Measurements from ENCODE around the gene PKNOX1. TPM values are rescaled to one million over a fixed set of nuclear protein-coding genes. Genes with fewer than 3 reads are reported as not detected.
"Not testable (repeated sequence)": the region's sequence is repeated elsewhere in the genome, so short reads cannot be mapped to it uniquely, and the experiment has no call there.

PKNOX1 gene
- total RNA-seq, 1 donor from 2014 or later, result 9.8 TPM

GRCh38 chr21:42959728-42960127, 14.6 kb upstream of the PKNOX1 start:
- Histone ChIP-seq H3K4me3 (no peak overlapping the region), H3K27ac (no peak overlapping the region), H3K27me3 (no peaks in the 10 kb centered on the region), H3K4me1 (no peaks in the 10 kb centered on the region), H3K36me3 (no peaks in the 10 kb centered on the region), H3K9me3 (no peaks in the 10 kb centered on the region)
- no peak for DNase-seq (ENCODE audit: extremely low spot score in 2 of 2)
- TF ChIP-seq, protein P1, sequence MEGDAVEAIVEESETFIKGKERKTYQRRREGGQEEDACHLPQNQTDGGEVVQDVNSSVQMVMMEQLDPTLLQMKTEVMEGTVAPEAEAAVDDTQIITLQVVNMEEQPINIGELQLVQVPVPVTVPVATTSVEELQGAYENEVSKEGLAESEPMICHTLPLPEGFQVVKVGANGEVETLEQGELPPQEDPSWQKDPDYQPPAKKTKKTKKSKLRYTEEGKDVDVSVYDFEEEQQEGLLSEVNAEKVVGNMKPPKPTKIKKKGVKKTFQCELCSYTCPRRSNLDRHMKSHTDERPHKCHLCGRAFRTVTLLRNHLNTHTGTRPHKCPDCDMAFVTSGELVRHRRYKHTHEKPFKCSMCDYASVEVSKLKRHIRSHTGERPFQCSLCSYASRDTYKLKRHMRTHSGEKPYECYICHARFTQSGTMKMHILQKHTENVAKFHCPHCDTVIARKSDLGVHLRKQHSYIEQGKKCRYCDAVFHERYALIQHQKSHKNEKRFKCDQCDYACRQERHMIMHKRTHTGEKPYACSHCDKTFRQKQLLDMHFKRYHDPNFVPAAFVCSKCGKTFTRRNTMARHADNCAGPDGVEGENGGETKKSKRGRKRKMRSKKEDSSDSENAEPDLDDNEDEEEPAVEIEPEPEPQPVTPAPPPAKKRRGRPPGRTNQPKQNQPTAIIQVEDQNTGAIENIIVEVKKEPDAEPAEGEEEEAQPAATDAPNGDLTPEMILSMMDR (IDR thresholded peaks at IDR 0.05), result no peak
- TF ChIP-seq POLR2AphosphoS5 (IDR thresholded peaks at IDR 0.05; ENCODE audit: insufficient read depth in 1 of 2, low read depth in 1 of 2), result no peak
- no peak for TF ChIP-seq POLR2A (IDR thresholded peaks at IDR 0.05)
- intact Hi-C loops (cut with DNase I), result no loop called here

DNA sequence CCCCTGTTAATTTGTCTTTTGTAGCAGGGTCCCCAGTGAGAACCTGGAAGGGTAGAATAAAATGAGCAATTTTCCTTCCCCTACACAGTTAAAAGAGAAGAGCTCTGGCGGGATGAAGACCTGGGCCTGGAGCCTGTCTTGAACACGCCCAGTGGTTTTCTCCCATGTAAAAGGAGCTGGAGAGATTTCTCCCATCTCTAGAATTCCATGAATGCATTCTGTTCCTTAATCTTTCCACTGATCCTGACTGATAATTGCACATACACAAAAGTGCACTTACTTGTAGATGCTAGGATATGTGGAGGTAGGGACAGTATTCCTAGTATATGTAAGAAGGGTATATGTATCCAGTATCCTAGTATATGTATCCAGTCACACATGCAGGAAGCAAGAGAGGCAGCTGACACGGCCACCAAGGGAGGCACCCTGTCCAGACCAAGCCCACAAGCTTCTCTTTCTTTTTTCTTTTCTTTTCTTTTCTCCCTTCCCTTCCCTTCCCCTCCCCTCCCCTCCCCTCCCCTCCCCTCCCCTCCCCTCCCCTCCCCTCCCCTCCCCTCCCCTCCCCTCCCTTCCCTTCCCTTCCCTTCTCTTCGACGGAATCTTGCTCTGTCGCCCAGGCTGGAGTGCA, 11.9 kb upstream of the PKNOX1 start:
- no peak for DNase-seq (ENCODE audit: extremely low spot score in 2 of 2)
- intact Hi-C loops (cut with DNase I), result no loop called here
- Histone ChIP-seq H3K9me3 (no peaks in the 10 kb centered on the region), H3K4me1 (no peaks in the 10 kb centered on the region), H3K27me3 (no peaks in the 10 kb centered on the region), H3K36me3 (no peaks in the 10 kb centered on the region), H3K27ac (no peak overlapping the region), H3K4me3 (no peak overlapping the region)
- no peak for TF ChIP-seq POLR2A (IDR thresholded peaks at IDR 0.05)
- TF ChIP-seq POLR2AphosphoS5 (IDR thresholded peaks at IDR 0.05; ENCODE audit: insufficient read depth in 1 of 2, low read depth in 1 of 2), result no peak
- TF ChIP-seq, protein P1 (IDR thresholded peaks at IDR 0.05), result no peak

DNA sequence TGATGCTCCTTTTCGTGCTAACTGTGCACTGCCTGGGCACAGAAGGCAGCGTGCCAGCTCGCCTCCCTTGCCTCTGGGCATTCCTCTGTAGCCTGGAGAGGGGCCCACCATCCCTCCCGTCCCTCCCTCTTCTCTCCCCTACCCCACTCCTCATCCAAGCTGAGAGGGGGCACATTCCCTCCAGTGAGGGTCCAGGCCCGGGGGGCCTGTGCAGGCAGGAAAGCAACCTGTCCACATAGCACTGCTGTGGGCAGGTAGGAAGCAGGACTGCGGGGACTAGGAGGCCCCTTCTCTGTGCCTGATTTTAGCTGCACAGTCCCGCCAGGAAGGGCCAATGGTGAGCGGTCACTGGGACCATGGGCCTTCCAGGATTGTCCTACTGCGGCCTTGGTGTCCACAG, 10.3 kb upstream of the PKNOX1 start:
- Histone ChIP-seq H3K4me1 (no peaks in the 10 kb centered on the region), H3K27me3 (no peaks in the 10 kb centered on the region), H3K4me3 (no peak overlapping the region), H3K36me3 (no peaks in the 10 kb centered on the region), H3K9me3 (no peaks in the 10 kb centered on the region), H3K27ac (no peak overlapping the region)
- intact Hi-C loops (cut with DNase I), result no loop called here
- no peak for TF ChIP-seq POLR2AphosphoS5 (IDR thresholded peaks at IDR 0.05; ENCODE audit: insufficient read depth in 1 of 2, low read depth in 1 of 2)
- TF ChIP-seq POLR2A (IDR thresholded peaks at IDR 0.05), result no peak
- TF ChIP-seq, protein P1 (IDR thresholded peaks at IDR 0.05), result no peak
- DNase-seq (ENCODE audit: extremely low spot score in 2 of 2), result no peak

- no peak overlapping the region for H3K27ac ChIP-seq
- no peaks in the 10 kb centered on the region for H3K9me3 ChIP-seq
- H3K36me3 ChIP-seq, result no peaks in the 10 kb centered on the region
- no peaks in the 10 kb centered on the region for H3K27me3 ChIP-seq
- intact Hi-C loops (cut with DNase I), result no loop called here
- no peak for TF ChIP-seq POLR2AphosphoS5 (IDR thresholded peaks at IDR 0.05; ENCODE audit: insufficient read depth in 1 of 2, low read depth in 1 of 2)
- TF ChIP-seq, protein P1 (IDR thresholded peaks at IDR 0.05), result no peak
- TF ChIP-seq POLR2A (IDR thresholded peaks at IDR 0.05), result no peak
- no peak for DNase-seq (ENCODE audit: extremely low spot score in 2 of 2)
- no peaks in the 10 kb centered on the region for H3K4me1 ChIP-seq
- no peak overlapping the region for H3K4me3 ChIP-seq
Measured at GRCh38 chr21:42964546-42965210, 9.7 kb upstream of the PKNOX1 start.

DNA sequence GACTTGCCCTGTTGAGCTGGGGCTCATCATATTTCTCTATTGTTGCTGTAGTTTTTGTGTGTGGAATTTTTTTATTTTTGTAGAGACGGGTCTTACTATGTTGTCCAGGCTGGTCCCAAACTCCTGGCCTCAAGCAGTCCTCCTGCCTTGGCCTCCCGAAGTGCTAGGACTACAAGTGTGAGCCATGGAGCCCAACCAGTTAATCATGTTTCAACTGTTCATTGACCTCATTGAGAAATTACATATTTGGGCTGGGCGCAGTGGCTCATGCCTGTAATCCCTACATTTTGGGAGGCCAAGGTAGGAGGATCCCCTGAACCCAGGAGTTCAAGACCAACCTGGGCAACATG, 9.2 kb upstream of the PKNOX1 start:
- H3K27ac ChIP-seq, result no peak overlapping the region
- H3K36me3 ChIP-seq, result no peaks in the 10 kb centered on the region
- H3K4me3 ChIP-seq, result no peak overlapping the region
- H3K4me1 ChIP-seq, result no peaks in the 10 kb centered on the region
- no peaks in the 10 kb centered on the region for H3K9me3 ChIP-seq
- H3K27me3 ChIP-seq, result no peaks in the 10 kb centered on the region
- no peak for DNase-seq (ENCODE audit: extremely low spot score in 2 of 2)
- intact Hi-C loops (cut with DNase I), result no loop called here
- TF ChIP-seq, protein P1 (IDR thresholded peaks at IDR 0.05), result no peak
- TF ChIP-seq POLR2A (IDR thresholded peaks at IDR 0.05) (no peak), POLR2AphosphoS5 (IDR thresholded peaks at IDR 0.05; ENCODE audit: insufficient read depth in 1 of 2, low read depth in 1 of 2) (no peak)

DNA sequence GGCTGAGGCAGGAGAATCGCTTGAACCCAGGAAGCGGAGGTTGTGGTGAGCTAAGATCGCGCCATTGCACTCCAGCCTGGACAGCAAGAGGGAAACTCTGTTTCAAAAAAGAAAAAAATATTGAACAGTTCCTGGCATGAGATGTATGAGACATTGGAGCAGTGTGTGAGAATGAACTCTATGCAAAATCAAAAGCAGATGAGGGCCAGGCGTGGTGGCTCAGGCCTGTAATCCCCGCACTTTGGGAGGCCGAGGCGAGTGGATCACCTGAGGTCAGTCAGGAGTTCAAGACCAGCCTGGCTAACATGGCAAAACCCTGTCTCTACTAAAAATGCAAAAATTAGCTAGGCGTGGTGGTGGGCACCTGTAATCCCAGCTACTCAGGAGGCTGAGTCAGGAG, 6.7 kb upstream of the PKNOX1 start:
- DNase-seq (ENCODE audit: extremely low spot score in 2 of 2); intact Hi-C loops (cut with DNase I); H3K36me3 ChIP-seq; H3K9me3 ChIP-seq; H3K4me1 ChIP-seq; H3K4me3 ChIP-seq; H3K27ac ChIP-seq; H3K27me3 ChIP-seq: not testable (repeated sequence)

Measured in vagina (tissue), 2 donors.